Ishikawa (cell line): Measurements from ENCODE around the gene PRSS58.

Source experiments
- CEBPB ChIP-seq: IDR thresholded peaks from 2 replicates; pipeline ENCODE4 v1.6.1; 2012
- CREB1 ChIP-seq: IDR thresholded peaks from 2 replicates; pipeline ENCODE4 v1.6.1; 2012; ENCODE audit warnings: low read depth
- EGR1 ChIP-seq: IDR thresholded peaks from 2 replicates; pipeline ENCODE4 v1.6.1; 2012
- EP300 ChIP-seq: IDR thresholded peaks from 2 replicates; pipeline ENCODE4 v1.6.1; 2012; ENCODE audit warnings: borderline replicate concordance
- FOXM1 ChIP-seq: IDR thresholded peaks from 2 replicates; pipeline ENCODE4 v1.6.1; 2012; ENCODE audit warnings: low read depth, borderline replicate concordance
- NFIC ChIP-seq: IDR thresholded peaks from 2 replicates; pipeline ENCODE4 v1.6.1; 2012
- RAD21 ChIP-seq: IDR thresholded peaks from 2 replicates; pipeline ENCODE4 v1.6.1; 2012; ENCODE audit warnings: low read depth
- TAF1 ChIP-seq: IDR thresholded peaks from 2 replicates; pipeline ENCODE4 v1.6.1; 2012; ENCODE audit warnings: low read depth, mild to moderate bottlenecking
- TCF12 ChIP-seq: IDR thresholded peaks from 2 replicates; pipeline ENCODE4 v1.6.1; 2012; ENCODE audit warnings: low read depth
- TEAD4 ChIP-seq: IDR thresholded peaks from 2 replicates; pipeline ENCODE4 v1.6.1; 2012
- YY1 ChIP-seq: IDR thresholded peaks from 2 replicates; pipeline ENCODE4 v1.6.1; 2012; ENCODE audit warnings: low read depth
- ZBTB7A ChIP-seq: IDR thresholded peaks from 2 replicates; pipeline ENCODE4 v1.6.1; 2012; ENCODE audit warnings: low read depth
- TF ChIP-seq, protein P1 (sequence below): IDR thresholded peaks from 2 replicates; pipeline ENCODE4 v1.6.1; 2012
- TF ChIP-seq, protein P2 (sequence below): IDR thresholded peaks from 2 replicates; pipeline ENCODE4 v1.6.1; 2012; ENCODE audit warnings: low read depth, mild to moderate bottlenecking
- TF ChIP-seq, protein P3 (sequence below): IDR thresholded peaks from 2 replicates; pipeline ENCODE4 v1.6.1; 2012

PRSS58 gene

DNA sequence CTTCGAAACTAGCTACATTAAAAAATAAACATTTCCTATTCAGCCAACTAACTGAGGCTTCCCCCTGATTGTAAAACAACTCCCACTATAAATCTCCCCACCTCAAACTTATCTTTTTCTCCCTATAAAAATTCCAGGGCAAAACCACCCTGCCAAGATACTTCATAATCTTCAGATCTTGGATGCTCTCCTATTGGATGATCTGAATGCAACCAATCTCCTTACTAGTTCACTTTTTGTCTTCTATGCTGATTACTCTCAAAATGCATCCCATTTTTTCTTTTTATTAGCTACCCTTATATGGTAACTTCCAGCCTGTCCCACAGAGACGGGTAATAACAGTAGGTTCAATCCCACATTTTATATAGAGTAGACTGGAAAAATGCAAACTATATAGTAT is 15.0 kb upstream of the PRSS58 start:
- TF ChIP-seq EP300, result no peak
- TF ChIP-seq, protein P1, sequence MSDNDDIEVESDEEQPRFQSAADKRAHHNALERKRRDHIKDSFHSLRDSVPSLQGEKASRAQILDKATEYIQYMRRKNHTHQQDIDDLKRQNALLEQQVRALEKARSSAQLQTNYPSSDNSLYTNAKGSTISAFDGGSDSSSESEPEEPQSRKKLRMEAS, result no peak
- TF ChIP-seq CEBPB, result no peak
- TF ChIP-seq CREB1, result no peak
- TF ChIP-seq EGR1, result no peak
- TF ChIP-seq TAF1, result no peak

DNA sequence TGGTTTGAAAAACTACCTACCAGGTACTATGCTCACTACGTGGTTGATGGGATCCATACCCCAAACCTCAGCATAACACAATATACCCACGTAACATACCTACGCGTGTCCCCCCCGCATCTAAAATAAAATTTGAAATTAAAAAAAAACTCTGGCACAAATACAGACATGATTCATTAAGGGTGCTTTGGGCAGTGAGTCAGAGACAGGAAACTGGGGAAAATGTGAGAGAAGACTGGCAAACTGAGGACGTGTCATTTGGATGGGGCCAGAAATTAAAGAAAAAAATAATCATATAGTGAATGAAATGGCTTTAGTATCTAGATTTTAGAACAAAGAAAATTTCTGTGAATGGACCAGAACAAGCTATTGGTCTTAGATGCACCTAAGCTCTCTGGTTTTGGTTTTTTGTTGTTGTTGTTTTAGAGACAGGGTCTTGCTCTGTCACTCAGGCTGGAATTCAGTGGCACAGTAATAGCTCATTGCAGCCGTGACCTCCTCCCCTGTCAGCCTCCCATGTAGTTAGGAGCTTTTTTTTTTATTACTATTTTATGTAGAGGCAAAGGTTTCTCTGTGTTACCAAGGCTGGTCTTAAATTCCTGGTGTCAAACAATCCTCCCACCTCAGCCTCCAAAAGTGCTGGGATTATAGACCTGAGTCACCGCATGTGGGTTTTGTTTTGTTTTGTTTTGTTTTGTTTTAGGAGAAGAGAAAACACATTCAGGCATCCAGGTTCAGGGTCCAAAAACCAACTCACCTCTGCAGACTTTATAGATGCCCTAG is 5.9 kb upstream of the PRSS58 start:
- no peak for TF ChIP-seq TAF1

DNA sequence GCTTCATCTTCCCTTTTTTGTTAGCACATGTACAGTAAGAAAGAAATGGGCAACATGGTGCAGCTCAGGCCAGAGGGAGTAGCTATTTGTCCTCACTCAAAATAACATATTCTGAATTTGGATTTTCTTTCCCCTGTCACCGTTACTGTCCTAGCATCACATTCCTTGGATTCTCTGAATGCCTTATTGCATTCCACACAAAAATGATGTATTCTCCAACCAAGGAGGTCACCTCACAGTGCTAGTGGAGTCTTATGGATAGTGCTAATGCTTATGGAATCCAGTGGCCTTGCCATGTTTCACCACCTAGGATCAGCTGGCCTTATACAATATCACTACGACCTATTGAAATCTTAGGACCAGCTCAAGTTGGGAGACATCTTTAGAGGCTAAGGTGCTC is 7.2 kb downstream of the PRSS58 start:
- TF ChIP-seq EP300 (no peak), TCF12 (no peak), TAF1 (no peak), CEBPB (no peak), CREB1 (no peak), NFIC (no peak)
- TF ChIP-seq, protein P2, sequence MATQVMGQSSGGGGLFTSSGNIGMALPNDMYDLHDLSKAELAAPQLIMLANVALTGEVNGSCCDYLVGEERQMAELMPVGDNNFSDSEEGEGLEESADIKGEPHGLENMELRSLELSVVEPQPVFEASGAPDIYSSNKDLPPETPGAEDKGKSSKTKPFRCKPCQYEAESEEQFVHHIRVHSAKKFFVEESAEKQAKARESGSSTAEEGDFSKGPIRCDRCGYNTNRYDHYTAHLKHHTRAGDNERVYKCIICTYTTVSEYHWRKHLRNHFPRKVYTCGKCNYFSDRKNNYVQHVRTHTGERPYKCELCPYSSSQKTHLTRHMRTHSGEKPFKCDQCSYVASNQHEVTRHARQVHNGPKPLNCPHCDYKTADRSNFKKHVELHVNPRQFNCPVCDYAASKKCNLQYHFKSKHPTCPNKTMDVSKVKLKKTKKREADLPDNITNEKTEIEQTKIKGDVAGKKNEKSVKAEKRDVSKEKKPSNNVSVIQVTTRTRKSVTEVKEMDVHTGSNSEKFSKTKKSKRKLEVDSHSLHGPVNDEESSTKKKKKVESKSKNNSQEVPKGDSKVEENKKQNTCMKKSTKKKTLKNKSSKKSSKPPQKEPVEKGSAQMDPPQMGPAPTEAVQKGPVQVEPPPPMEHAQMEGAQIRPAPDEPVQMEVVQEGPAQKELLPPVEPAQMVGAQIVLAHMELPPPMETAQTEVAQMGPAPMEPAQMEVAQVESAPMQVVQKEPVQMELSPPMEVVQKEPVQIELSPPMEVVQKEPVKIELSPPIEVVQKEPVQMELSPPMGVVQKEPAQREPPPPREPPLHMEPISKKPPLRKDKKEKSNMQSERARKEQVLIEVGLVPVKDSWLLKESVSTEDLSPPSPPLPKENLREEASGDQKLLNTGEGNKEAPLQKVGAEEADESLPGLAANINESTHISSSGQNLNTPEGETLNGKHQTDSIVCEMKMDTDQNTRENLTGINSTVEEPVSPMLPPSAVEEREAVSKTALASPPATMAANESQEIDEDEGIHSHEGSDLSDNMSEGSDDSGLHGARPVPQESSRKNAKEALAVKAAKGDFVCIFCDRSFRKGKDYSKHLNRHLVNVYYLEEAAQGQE, result no peak

DNA sequence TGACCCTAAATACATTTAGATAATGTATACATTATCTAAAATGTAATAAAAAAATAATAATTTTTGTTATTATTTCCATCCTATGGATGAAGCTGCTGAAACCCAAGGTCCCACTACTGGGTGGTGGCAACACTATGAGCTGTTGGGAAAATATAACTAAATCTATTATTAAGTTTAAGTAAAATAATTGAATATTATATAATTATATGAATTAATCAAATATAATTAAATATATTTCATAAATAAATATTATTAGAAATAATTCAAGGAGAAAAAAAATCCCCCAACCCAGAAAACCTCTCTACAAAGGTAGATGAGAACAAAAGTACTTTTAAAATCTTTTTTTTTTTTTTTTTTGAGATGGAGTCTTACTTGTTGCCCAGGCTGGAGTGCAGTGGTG is 7.9 kb downstream of the PRSS58 start:
- TF ChIP-seq ZBTB7A (no peak), YY1 (no peak), EGR1 (no peak), FOXM1 (no peak), TEAD4 (no peak), TCF12 (no peak), EP300 (no peak), NFIC (no peak), RAD21 (no peak), TAF1 (no peak), CEBPB (no peak), CREB1 (no peak)
- TF ChIP-seq, protein P1, result no peak
- TF ChIP-seq, protein P2, result no peak
- TF ChIP-seq, protein P3, sequence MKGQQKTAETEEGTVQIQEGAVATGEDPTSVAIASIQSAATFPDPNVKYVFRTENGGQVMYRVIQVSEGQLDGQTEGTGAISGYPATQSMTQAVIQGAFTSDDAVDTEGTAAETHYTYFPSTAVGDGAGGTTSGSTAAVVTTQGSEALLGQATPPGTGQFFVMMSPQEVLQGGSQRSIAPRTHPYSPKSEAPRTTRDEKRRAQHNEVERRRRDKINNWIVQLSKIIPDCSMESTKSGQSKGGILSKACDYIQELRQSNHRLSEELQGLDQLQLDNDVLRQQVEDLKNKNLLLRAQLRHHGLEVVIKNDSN, result no peak

DNA sequence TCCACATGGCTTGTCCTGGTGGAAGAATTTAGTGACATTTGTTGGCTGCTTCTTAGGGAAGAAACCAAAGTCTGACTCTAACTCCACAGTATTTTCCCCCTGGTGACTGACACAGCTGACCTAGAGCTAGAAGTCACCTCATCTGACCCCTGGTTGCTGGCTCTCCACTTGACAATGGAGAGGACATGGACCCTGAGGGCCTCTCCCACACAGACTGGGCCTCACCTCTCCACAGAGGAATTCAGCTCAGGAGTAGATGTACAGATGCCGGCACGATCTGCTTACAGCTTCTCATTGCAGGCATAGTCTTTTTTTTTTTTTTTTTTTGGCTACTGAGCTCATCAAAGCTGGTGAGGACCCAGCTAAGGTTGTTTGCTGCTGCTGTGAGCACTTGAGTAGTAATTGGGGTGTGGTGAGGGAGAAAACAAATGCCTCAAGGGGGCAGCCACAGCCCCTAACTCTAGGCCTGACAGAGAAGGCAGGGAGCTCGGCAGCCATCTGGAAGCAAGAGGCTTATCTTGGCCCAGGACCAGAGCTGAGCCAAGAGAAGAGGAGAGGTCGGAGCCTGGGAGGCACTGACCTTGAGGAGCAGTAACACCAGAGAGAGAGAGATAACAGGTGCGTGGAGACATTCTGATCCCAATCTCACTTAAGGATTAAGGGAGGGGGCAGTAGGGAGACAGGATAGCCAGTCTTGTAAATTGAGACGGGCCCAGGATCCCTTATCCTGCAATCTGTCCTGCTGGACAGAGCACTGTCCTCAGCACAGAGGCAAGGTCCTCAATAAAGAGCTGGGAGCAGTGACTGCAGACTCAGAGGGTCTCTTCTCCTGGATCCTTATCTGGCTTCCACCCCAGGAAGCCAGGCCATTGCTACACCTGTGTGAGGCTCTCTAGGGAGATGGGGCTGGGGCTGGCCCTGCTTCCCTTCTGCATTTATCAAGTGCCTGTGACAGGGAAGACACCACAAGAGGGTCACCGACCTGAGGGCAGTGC is 9.4 kb downstream of the PRSS58 start:
- TF ChIP-seq RAD21 (no peak), EGR1 (no peak), YY1 (no peak), TCF12 (no peak), FOXM1 (no peak), ZBTB7A (no peak), NFIC (no peak)
- TF ChIP-seq, protein P3, result no peak
- TF ChIP-seq, protein P1, result no peak
- TF ChIP-seq, protein P2, result no peak
